ENCODE data around the gene HERC6. TPM values are rescaled to one million over a fixed set of nuclear protein-coding genes. Genes with fewer than 3 reads are reported as not detected.
A peak's percentile ranks its signal among the peaks of the same experiment; 100 is the strongest.

Gene HERC6
- total and polyA plus RNA-seq, 2 of the 8 experiments (the other 6 are each of a cell fraction or from before 2014, with no cell fraction given): 3.7 to 3.8 TPM

- Histone ChIP-seq H4K91ac (replicated peaks; ENCODE audit: insufficient read length, low read length) (no peak overlapping the region), H4K20me1 (replicated peaks in 1 of 2; ENCODE audit: control insufficient read depth in 1 of 2, insufficient read depth in 2 of 2, low read length in 2 of 2) (no peaks in the 10 kb centered on the region), H2BK20ac (ENCODE audit: low read length) (no peak overlapping the region), H3K56ac (replicated peaks; ENCODE audit: insufficient read length, low read depth, low read length) (no peak overlapping the region), H2BK15ac (ENCODE audit: low read length) (no peak overlapping the region), H4K8ac (ENCODE audit: extremely low read depth, insufficient read depth, low read length) (peak overlapping the region; percentile 86), H2BK120ac (replicated peaks; ENCODE audit: low read depth, low read length) (no peak overlapping the region), H3K4me3 (ENCODE audit: extremely low read depth in 1 of 4, insufficient read depth in 2 of 4, low read depth in 3 of 4, low read length in 4 of 4) (peak overlapping the region; percentile 47 to 76 (median 62)), H3K14ac (ENCODE audit: insufficient read length) (no peak overlapping the region), H3K4me2 (ENCODE audit: insufficient read depth in 1 of 2, low read depth in 2 of 2, low read length in 2 of 2) (peak overlapping the region; percentile 67 to 80), H3K23ac (ENCODE audit: insufficient read length) (no peak overlapping the region), H2BK12ac (ENCODE audit: low read depth, low read length) (no peak overlapping the region), H3K4me1 (replicated peaks in 1 of 4; ENCODE audit: control insufficient read depth in 3 of 4, insufficient read depth in 4 of 4, low read length in 3 of 4) (peaks cover 0 to 8% (median 3%) of the 10 kb centered on the region in 4 experiments; a peak in 3 of 7 replicates), H2AK5ac (ENCODE audit: low read depth, low read length) (no peak overlapping the region), H3K4ac (replicated peaks; ENCODE audit: insufficient read length, low read depth, low read length) (no peak overlapping the region), H3K23me2 (ENCODE audit: low read depth, low read length) (peaks cover 3% of the 10 kb centered on the region; the same call in 1 of the 2 replicates), H2BK5ac (ENCODE audit: low read depth, low read length) (no peak overlapping the region; the same call in 1 of the 2 replicates), H3K27me3 (replicated peaks in 1 of 4; ENCODE audit: control insufficient read depth in 3 of 4, extremely low read depth in 1 of 4, insufficient read depth in 3 of 4, low read length in 3 of 4) (peaks cover 0 to 14% (median 7%) of the 10 kb centered on the region in 4 experiments; a peak in 5 of 7 replicates), H4K5ac (ENCODE audit: insufficient read length, low read depth, low read length) (peak overlapping the region; percentile 27), H3K27ac (ENCODE audit: low read depth, low read length) (no peak overlapping the region), H3K36me3 (ENCODE audit: control insufficient read depth in 2 of 4, insufficient read depth in 4 of 4, low read length in 3 of 4) (no peaks in the 10 kb centered on the region; a peak in 2 of 8 replicates), H3K18ac (ENCODE audit: extremely low read depth, low read length) (peak overlapping the region; percentile 66; the same call in 1 of the 2 replicates), H2AFZ (ENCODE audit: low read length) (peak overlapping the region; percentile 4; the same call in 1 of the 2 replicates), H3K9ac (replicated peaks in 1 of 4; ENCODE audit: extremely low read depth in 1 of 4, low read depth in 3 of 4, low read length in 3 of 4) (peak overlapping the region in 3 of 4 experiments; percentile 35 to 57 (median 40); a peak in 4 of 7 replicates), H3K79me1 (ENCODE audit: low read depth, low read length) (no peaks in the 10 kb centered on the region), H3K79me2 (ENCODE audit: control insufficient read depth in 1 of 2, insufficient read depth in 2 of 2, low read length in 2 of 2) (no peaks in the 10 kb centered on the region), H3K9me3 (ENCODE audit: insufficient read depth in 2 of 2, low read depth in 1 of 2, low read length in 1 of 2) (peaks cover 5 to 9% of the 10 kb centered on the region in 2 experiments; a peak in 3 of 4 replicates)
- 5% methylated on average over 57 of the region's 75 CpGs; no CpG with 5 or more reads in 1 of the 2 experiments for WGBS, 2 experiments (ENCODE audit: extremely low coverage in 1 of 2, insufficient coverage in 1 of 2, insufficient read length in 1 of 2, insufficient replicate concordance in 2 of 2, low coverage in 1 of 2, low lambda C conversion rate in 2 of 2, missing lambda C conversion rate in 1 of 2)
- ChIA-PET CTCF (ENCODE audit: partially characterized antibody) (interaction anchor here (0.7 to 3.3 kb wide), 20 partner anchors 10 to 266 kb away, joined by 3 to 17 read pairs (median 4); partner anchors contain the start of gene HERC6), POLR2A (ENCODE audit: partially characterized antibody) (interaction anchor here (1.0 to 2.4 kb wide), 8 partner anchors 9 to 173 kb away, joined by 3 to 8 read pairs (median 4); partner anchors contain the start of genes HERC6 and PPM1K)
- DNase-seq (ENCODE audit: low read depth in 1 of 2, low spot score in 2 of 2) (no peak), FAIRE-seq (no peak)
- TF ChIP-seq EZH2 (IDR thresholded peaks at IDR 0.05; ENCODE audit: low read depth, low read length, severe bottlenecking): peak; percentile 46
- TF ChIP-seq, protein P1, sequence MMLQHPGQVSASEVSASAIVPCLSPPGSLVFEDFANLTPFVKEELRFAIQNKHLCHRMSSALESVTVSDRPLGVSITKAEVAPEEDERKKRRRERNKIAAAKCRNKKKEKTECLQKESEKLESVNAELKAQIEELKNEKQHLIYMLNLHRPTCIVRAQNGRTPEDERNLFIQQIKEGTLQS (IDR thresholded peaks at IDR 0.05; ENCODE audit: insufficient read depth, low read depth, low read length): no peak
These were observed 78.9 kb downstream of the HERC6 start for GRCh38 chr4:88457307-88458103.

Measured in H1 (cell line).